H9 (cell line): Measurements from ENCODE around the gene PDLIM3. TPM values are rescaled to one million over a fixed set of nuclear protein-coding genes. Genes with fewer than 3 reads are reported as not detected.

Experiments
- DNase-seq: peaks from one replicate; pipeline ENCODE4 v3.0.0-alpha.2; 2017
- H2AFZ ChIP-seq: one replicate; pipeline ENCODE4 v1.6.1; 2013; ENCODE audit warnings: mild to moderate bottlenecking, low read length, control low read depth, moderate library complexity
- H2AK5ac ChIP-seq: 2 replicates; pipeline ENCODE4 v1.6.1; 2013; ENCODE audit warnings: low read length, control low read depth, mixed read lengths; ENCODE audit not compliant: insufficient read length
- H2BK120ac ChIP-seq: one replicate; pipeline ENCODE4 v1.6.1; 2013; ENCODE audit warnings: low read depth, mild to moderate bottlenecking, low read length, control low read depth, inconsistent platforms; ENCODE audit not compliant: poor library complexity, severe bottlenecking
- H2BK12ac ChIP-seq: 2 replicates; pipeline ENCODE4 v1.6.1; 2013; ENCODE audit warnings: low read length, control low read depth, mixed read lengths, low read depth; ENCODE audit not compliant: insufficient read length
- H2BK15ac ChIP-seq: 2 replicates; pipeline ENCODE4 v1.6.1; 2013; ENCODE audit warnings: low read depth, low read length, control low read depth
- H2BK20ac ChIP-seq: one replicate; pipeline ENCODE4 v1.6.1; 2013; ENCODE audit warnings: low read depth, mild to moderate bottlenecking, low read length, control low read depth, inconsistent platforms; ENCODE audit not compliant: poor library complexity, severe bottlenecking
- H2BK5ac ChIP-seq: 2 replicates; pipeline ENCODE4 v1.6.1; 2013; ENCODE audit warnings: low read length, control low read depth, mixed read lengths; ENCODE audit not compliant: insufficient read length
- H3K14ac ChIP-seq: 2 replicates; pipeline ENCODE4 v1.6.1; 2013; ENCODE audit warnings: low read length, control low read depth; ENCODE audit not compliant: insufficient read depth
- H3K18ac ChIP-seq: 2 replicates; pipeline ENCODE4 v1.6.1; 2013; ENCODE audit warnings: low read depth, mild to moderate bottlenecking, mixed read lengths, low read length, control low read depth; ENCODE audit not compliant: insufficient read length
- H3K23ac ChIP-seq: 2 replicates; pipeline ENCODE4 v1.6.1; 2013; ENCODE audit warnings: low read length, control low read depth, mixed read lengths, low read depth; ENCODE audit not compliant: insufficient read length
- H3K23me2 ChIP-seq: 2 replicates; pipeline ENCODE4 v1.6.1; 2013; ENCODE audit warnings: low read depth, mild to moderate bottlenecking, mixed read lengths, low read length, control low read depth; ENCODE audit not compliant: insufficient read length, poor library complexity, severe bottlenecking
- H3K27ac ChIP-seq: 2 replicates; pipeline ENCODE4 v1.5.1; 2013; ENCODE audit warnings: low read length, control low read depth, mixed read lengths, low read depth; ENCODE audit not compliant: insufficient read length
- H3K27me3 ChIP-seq: 2 replicates; pipeline ENCODE4 v1.6.1; 2013; ENCODE audit warnings: low read length, control low read depth, inconsistent platforms; ENCODE audit not compliant: insufficient read depth
- H3K4ac ChIP-seq: 2 replicates; pipeline ENCODE4 v1.6.1; 2013; ENCODE audit warnings: low read depth, mild to moderate bottlenecking, control low read depth, inconsistent platforms, low read length, moderate library complexity
- H3K4me1 ChIP-seq: 2 replicates; pipeline ENCODE4 v1.6.1; 2013; ENCODE audit warnings: low read length, control low read depth, inconsistent platforms; ENCODE audit not compliant: insufficient read depth
- H3K4me2 ChIP-seq: 2 replicates; pipeline ENCODE4 v1.6.1; 2013; ENCODE audit warnings: low read length, control low read depth, mixed read lengths; ENCODE audit not compliant: insufficient read length, insufficient read depth
- H3K56ac ChIP-seq: 2 replicates; pipeline ENCODE4 v1.6.1; 2013; ENCODE audit warnings: low read depth, mild to moderate bottlenecking, mixed read lengths, low read length, control low read depth; ENCODE audit not compliant: insufficient read length
- H3K79me1 ChIP-seq: 2 replicates; pipeline ENCODE4 v1.6.1; 2013; ENCODE audit warnings: low read depth, mild to moderate bottlenecking, moderate library complexity, low read length, control low read depth, inconsistent platforms; ENCODE audit not compliant: insufficient read depth, poor library complexity, severe bottlenecking
- H3K79me2 ChIP-seq: 2 replicates; pipeline ENCODE4 v1.6.1; 2013; ENCODE audit warnings: low read length, control low read depth, inconsistent platforms; ENCODE audit not compliant: insufficient read depth
- H3K9ac ChIP-seq: 2 replicates; pipeline ENCODE4 v1.6.1; 2013; ENCODE audit warnings: low read length, control low read depth, mixed read lengths; ENCODE audit not compliant: insufficient read length; ENCODE audit errors: extremely low read depth
- H3K9me3 ChIP-seq: one replicate; pipeline ENCODE4 v1.6.1; 2013; ENCODE audit warnings: low read depth, low read length, inconsistent platforms; ENCODE audit not compliant: control insufficient read depth
- H3T11ph ChIP-seq: one replicate; pipeline ENCODE4 v1.6.1; 2013; ENCODE audit warnings: mild to moderate bottlenecking, low read length, control low read depth, inconsistent platforms
- H4K20me1 ChIP-seq: one replicate; pipeline ENCODE4 v1.6.1; 2013; ENCODE audit not compliant: control insufficient read depth, insufficient read length, insufficient read depth
- H4K5ac ChIP-seq: 2 replicates; pipeline ENCODE4 v1.6.1; 2013; ENCODE audit warnings: low read depth, mild to moderate bottlenecking, mixed read lengths, low read length, control low read depth; ENCODE audit not compliant: insufficient read length
- H4K8ac ChIP-seq: replicated peaks from 2 replicates; pipeline ENCODE4 v1.6.1; 2013; ENCODE audit warnings: low read length, control low read depth, mixed read lengths, low read depth; ENCODE audit not compliant: insufficient read length
- H4K91ac ChIP-seq: 2 replicates; pipeline ENCODE4 v1.6.1; 2013; ENCODE audit warnings: low read depth, mild to moderate bottlenecking, moderate library complexity, mixed read lengths, low read length, control low read depth; ENCODE audit not compliant: insufficient read length
- H3K27ac Mint-ChIP-seq, 3 experiments: 2 replicates in 2 of 3; 3 replicates in 1 of 3; pipeline ENCODE4 v1.8.0; 2020 to 2021; ENCODE audit warnings: mixed read lengths in 3 of 3, mild to moderate bottlenecking in 1 of 3, moderate library complexity in 1 of 3
- H3K27me3 Mint-ChIP-seq: 2 replicates; pipeline ENCODE4 v1.8.0; 2021; ENCODE audit warnings: low read depth, mild to moderate bottlenecking, moderate library complexity, mixed read lengths
- H3K36me3 Mint-ChIP-seq, 3 experiments: 2 replicates in 2 of 3; 3 replicates in 1 of 3; pipeline ENCODE4 v1.8.0; 2020 to 2021; ENCODE audit warnings: low read depth in 3 of 3, mixed read lengths in 3 of 3; ENCODE audit not compliant: insufficient read depth in 1 of 3
- H3K4me1 Mint-ChIP-seq, 2 experiments: 2 replicates each; pipeline ENCODE4 v1.8.0; 2020; ENCODE audit warnings: mixed read lengths in 2 of 2
- H3K4me3 Mint-ChIP-seq, 2 experiments: 2 replicates in 1 of 2; 3 replicates in 1 of 2; pipeline ENCODE4 v1.8.0; 2020 to 2021; ENCODE audit warnings: mild to moderate bottlenecking in 2 of 2, mixed read lengths in 2 of 2, moderate library complexity in 1 of 2
- H3K9me3 Mint-ChIP-seq, 2 experiments: 2 replicates in 1 of 2; 3 replicates in 1 of 2; pipeline ENCODE4 v1.8.0; 2020; ENCODE audit warnings: mild to moderate bottlenecking in 2 of 2, mixed read lengths in 2 of 2, moderate library complexity in 1 of 2
- WGBS: extraction: QIAGEN DNeasy Blood & Tissue Kit; methylation state at CpG from one replicate; pipeline ENCODE4 v1.1.7; 2013; ENCODE audit warnings: missing lambda C conversion rate, low lambda C conversion rate, mixed read lengths; ENCODE audit not compliant: insufficient read length; ENCODE audit errors: extremely low coverage; 5-methylcytosine and 5-hydroxymethylcytosine counted together
- total RNA-seq: library from RNA; stranded (reverse); gene quantifications from 2 replicates; pipeline ENCODE4 v1.2.1, GENCODE V29; 2021
- TF ChIP-seq, protein P1 (sequence below): fragments of 200-600 bp; sonication (generic); conservative IDR thresholded peaks from 3 replicates; pipeline ENCODE4 v1.8.0; 2021; ENCODE audit warnings: antibody characterized with exemption, mild to moderate bottlenecking

PDLIM3 gene
- total RNA-seq, 1 experiment from 2014 or later, result 12.0 TPM

DNA sequence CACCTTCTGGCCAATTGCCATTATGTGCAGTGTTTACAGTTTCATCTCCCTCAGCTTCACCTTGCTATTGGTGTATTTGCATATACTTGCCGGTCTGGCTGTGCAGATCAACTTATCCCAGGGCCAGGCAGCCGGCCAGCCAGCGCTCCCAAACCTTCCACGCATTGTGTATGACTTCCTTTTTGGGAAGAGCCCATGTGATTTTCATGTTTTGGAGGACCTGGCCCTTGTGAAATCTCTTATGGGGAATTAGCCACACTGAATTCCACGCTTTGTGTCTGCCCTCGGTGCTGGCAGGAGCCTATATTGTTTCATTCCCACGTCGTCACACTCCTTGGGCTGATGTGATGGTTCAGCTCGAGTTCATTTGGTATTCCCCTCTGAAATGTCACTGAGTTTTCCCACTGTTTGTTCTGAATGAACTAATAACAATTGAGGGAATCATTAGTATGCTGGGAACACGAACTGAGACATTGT lies 6.0 kb upstream of the PDLIM3 start:
- Histone ChIP-seq H3K27ac (no peak overlapping the region), H4K5ac (no peak overlapping the region), H3K4me1 (no peaks in the 10 kb centered on the region; the same call in 1 of the 2 replicates), H4K91ac (no peak overlapping the region), H3K23ac (no peak overlapping the region), H4K20me1 (no peaks in the 10 kb centered on the region), H3T11ph (no peak overlapping the region), H3K79me1 (no peaks in the 10 kb centered on the region), H3K23me2 (no peaks in the 10 kb centered on the region), H3K4me2 (no peak overlapping the region), H3K4ac (no peak overlapping the region), H3K9me3 (no peaks in the 10 kb centered on the region), H3K56ac (no peak overlapping the region), H3K18ac (no peak overlapping the region), H2BK120ac (no peak overlapping the region), H3K27me3 (no peaks in the 10 kb centered on the region; the same call in 1 of the 2 replicates), H2AFZ (no peak overlapping the region), H3K14ac (no peak overlapping the region), H2BK15ac (no peak overlapping the region), H3K9ac (no peak overlapping the region), H2AK5ac (no peak overlapping the region), H3K79me2 (no peaks in the 10 kb centered on the region), H2BK5ac (no peak overlapping the region), H2BK20ac (no peak overlapping the region), H4K8ac (no peak overlapping the region), H2BK12ac (no peak overlapping the region)
- Mint-ChIP-seq H3K36me3 (no peaks in the 10 kb centered on the region), H3K4me3 (no peak overlapping the region), H3K27ac (no peak overlapping the region), H3K4me1 (peaks cover 13 to 18% of the 10 kb centered on the region in 2 experiments), H3K27me3 (peaks cover 22% of the 10 kb centered on the region), H3K9me3 (no peaks in the 10 kb centered on the region)
- no CpG with 5 or more reads among the region's 10 CpGs for WGBS
- DNase-seq, result no peak
- TF ChIP-seq, protein P1, sequence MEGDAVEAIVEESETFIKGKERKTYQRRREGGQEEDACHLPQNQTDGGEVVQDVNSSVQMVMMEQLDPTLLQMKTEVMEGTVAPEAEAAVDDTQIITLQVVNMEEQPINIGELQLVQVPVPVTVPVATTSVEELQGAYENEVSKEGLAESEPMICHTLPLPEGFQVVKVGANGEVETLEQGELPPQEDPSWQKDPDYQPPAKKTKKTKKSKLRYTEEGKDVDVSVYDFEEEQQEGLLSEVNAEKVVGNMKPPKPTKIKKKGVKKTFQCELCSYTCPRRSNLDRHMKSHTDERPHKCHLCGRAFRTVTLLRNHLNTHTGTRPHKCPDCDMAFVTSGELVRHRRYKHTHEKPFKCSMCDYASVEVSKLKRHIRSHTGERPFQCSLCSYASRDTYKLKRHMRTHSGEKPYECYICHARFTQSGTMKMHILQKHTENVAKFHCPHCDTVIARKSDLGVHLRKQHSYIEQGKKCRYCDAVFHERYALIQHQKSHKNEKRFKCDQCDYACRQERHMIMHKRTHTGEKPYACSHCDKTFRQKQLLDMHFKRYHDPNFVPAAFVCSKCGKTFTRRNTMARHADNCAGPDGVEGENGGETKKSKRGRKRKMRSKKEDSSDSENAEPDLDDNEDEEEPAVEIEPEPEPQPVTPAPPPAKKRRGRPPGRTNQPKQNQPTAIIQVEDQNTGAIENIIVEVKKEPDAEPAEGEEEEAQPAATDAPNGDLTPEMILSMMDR, result no peak
